HCT116 (cell line): Measurements from ENCODE around the gene CLEC4G. TPM values are rescaled to one million over a fixed set of nuclear protein-coding genes. Genes with fewer than 3 reads are reported as not detected.

Experiments used
- ATAC-seq: fragments of 200-7000 bp; cut with Tn5 transposase; 2 replicates; pipeline ENCODE4 v1.9.1; 2020; ENCODE audit warnings: mild to moderate bottlenecking, moderate library complexity
- Bru-seq: library from RNA; stranded (reverse); fragments of 400-500 nt; gene quantifications from one replicate; lab custom pipeline; 2021; lab: Mats Ljungman, UMichigan
- BruChase-seq, 2 experiments: library from RNA; stranded (reverse); fragments of 400-500 nt; gene quantifications; one replicate each; lab custom pipeline; 2021; lab: Mats Ljungman, UMichigan
- BruUV-seq: library from RNA; stranded (reverse); fragments of 400-500 nt; replicated peaks from 2 replicates; lab custom pipeline; 2021; lab: Mats Ljungman, UMichigan
- CTCF ChIA-PET: fragments of 300-600 bp; sonication (Branson Sonifier 250); formaldehyde crosslinking; loops from one replicate; lab custom pipeline; 2021; ENCODE audit warnings: antibody characterized with exemption; lab: Charles Lee
- POLR2A ChIA-PET: fragments of 300-600, 350-600 bp; sonication (Branson Sonifier 250); formaldehyde crosslinking; loops from one replicate; lab custom pipeline; 2021; ENCODE audit warnings: antibody characterized with exemption; lab: Charles Lee
- RAD21 ChIA-PET, 2 experiments: fragments of 300-600 bp; sonication (Branson Sonifier 250); formaldehyde crosslinking; loops; one replicate each; lab custom pipeline; 2023; ENCODE audit warnings: low total read pairs in 2 of 2; ENCODE audit not compliant: uncharacterized antibody in 2 of 2, unreplicated experiment in 2 of 2, low non-redundant PET in 1 of 2; lab: Charles Lee
- DNase-seq: peaks from one replicate; pipeline ENCODE4 v3.0.0-alpha.2; 2010; ENCODE audit warnings: low read depth, low spot score
- H2AFZ ChIP-seq: fragments of 200-600 bp; shearing (Covaris generic), sonication (generic); 2 replicates; pipeline ENCODE4 v1.6.1; 2017; ENCODE audit warnings: low read depth, mixed run types, mixed read lengths, antibody characterized with exemption, low read length; ENCODE audit not compliant: poor library complexity, severe bottlenecking
- H3K27ac ChIP-seq: 2 replicates; pipeline ENCODE4 v1.5.1; 2012; ENCODE audit warnings: low read depth, low read length
- H3K27me3 ChIP-seq: fragments of 200-600 bp; sonication (generic); 2 replicates; pipeline ENCODE4 v1.6.1; 2016; ENCODE audit warnings: mixed run types, low read length, mixed read lengths; ENCODE audit not compliant: insufficient read depth
- H3K36me3 ChIP-seq, 2 experiments: fragments of 200-500 bp in 1 of 2; fragments of 200-600 bp in 1 of 2; sonication (Bioruptor generic) in 1 of 2; sonication (generic) in 1 of 2; 2 replicates each; pipeline versions ENCODE4 v1.5.1 to v1.6.1; 2014 to 2016; ENCODE audit warnings: low read length in 2 of 2, inconsistent platforms in 1 of 2, mixed read lengths in 1 of 2, mixed run types in 1 of 2; ENCODE audit not compliant: insufficient read depth in 2 of 2, control insufficient read depth in 1 of 2
- H3K4me1 ChIP-seq, 2 experiments: fragments of 200-600 bp in 1 of 2; sonication (generic) in 1 of 2; 2 replicates each; pipeline versions ENCODE4 v1.5.1 to v1.6.1; 2012 to 2017; ENCODE audit warnings: low read length in 2 of 2, inconsistent platforms in 1 of 2, mild to moderate bottlenecking in 1 of 2, mixed read lengths in 1 of 2, mixed run types in 1 of 2, moderate library complexity in 1 of 2; ENCODE audit not compliant: insufficient read depth in 2 of 2, control insufficient read depth in 1 of 2
- H3K4me2 ChIP-seq: fragments of 200-600 bp; sonication (generic); 2 replicates; pipeline ENCODE4 v1.6.1; 2017; ENCODE audit warnings: mixed run types, low read length, mixed read lengths
- H3K4me3 ChIP-seq, 2 experiments: fragments of 200-600 bp in 1 of 2; sonication (generic) in 1 of 2; replicated peaks in 1 of 2; 2 replicates each; pipeline ENCODE4 v1.5.1; 2011 to 2016; ENCODE audit warnings: low read length in 2 of 2, control low read depth in 1 of 2, low read depth in 1 of 2, mild to moderate bottlenecking in 1 of 2, mixed read lengths in 1 of 2, mixed run types in 1 of 2
- H3K79me2 ChIP-seq: fragments of 200-600 bp; sonication (generic); 2 replicates; pipeline ENCODE4 v1.6.1; 2017; ENCODE audit warnings: mild to moderate bottlenecking, mixed run types, low read length, moderate library complexity, mixed read lengths; ENCODE audit not compliant: insufficient read depth
- H3K9ac ChIP-seq: fragments of 200-600 bp; sonication (generic); 2 replicates; pipeline ENCODE4 v1.6.1; 2016; ENCODE audit warnings: low read length, mixed read lengths
- H3K9me2 ChIP-seq: fragments of 200-600 bp; sonication (generic), shearing (Covaris generic); 2 replicates; pipeline ENCODE4 v1.6.1; 2017; ENCODE audit warnings: mixed run types, mild to moderate bottlenecking, moderate library complexity; ENCODE audit not compliant: insufficient read depth
- H3K9me3 ChIP-seq, 2 experiments: fragments of 200-500 bp in 1 of 2; fragments of 200-600 bp in 1 of 2; sonication (Bioruptor generic) in 1 of 2; sonication (generic) in 1 of 2; 2 replicates each; pipeline ENCODE4 v1.6.1; 2014 to 2017; ENCODE audit warnings: low read length in 2 of 2, mixed read lengths in 2 of 2, inconsistent platforms in 1 of 2, low read depth in 1 of 2, mild to moderate bottlenecking in 1 of 2, mixed run types in 1 of 2, moderate library complexity in 1 of 2; ENCODE audit not compliant: control insufficient read depth in 1 of 2, insufficient read depth in 1 of 2
- H4K20me1 ChIP-seq: fragments of 200-600 bp; sonication (generic), shearing (Covaris generic); 2 replicates; pipeline ENCODE4 v1.6.1; 2017; ENCODE audit warnings: mixed run types, mild to moderate bottlenecking, moderate library complexity; ENCODE audit not compliant: insufficient read depth
- CBX3 ChIP-seq: IDR thresholded peaks from 2 replicates; pipeline ENCODE4 v1.6.1; 2012; ENCODE audit warnings: low read depth
- CEBPB ChIP-seq: IDR thresholded peaks from 2 replicates; pipeline ENCODE4 v1.6.1; 2012; ENCODE audit warnings: low read depth
- EGR1 ChIP-seq: IDR thresholded peaks from 2 replicates; pipeline ENCODE4 v1.6.1; 2012; ENCODE audit warnings: low read depth
- ELF1 ChIP-seq: IDR thresholded peaks from 2 replicates; pipeline ENCODE4 v1.6.1; 2012; ENCODE audit warnings: low read depth, borderline replicate concordance
- EZH2 ChIP-seq: fragments of 200-600 bp; sonication (generic); IDR thresholded peaks from 2 replicates; pipeline ENCODE4 v1.6.1; 2017; ENCODE audit warnings: antibody characterized with exemption, mixed run types
- EZH2phosphoT487 ChIP-seq: fragments of 200-600 bp; IDR thresholded peaks from 2 replicates; pipeline ENCODE4 v1.6.1; 2018; ENCODE audit warnings: antibody characterized with exemption, borderline replicate concordance
- JUND ChIP-seq: IDR thresholded peaks from 2 replicates; pipeline ENCODE4 v1.6.1; 2012
- RAD21 ChIP-seq: IDR thresholded peaks from 2 replicates; pipeline ENCODE4 v1.6.1; 2012; ENCODE audit warnings: low read depth, mild to moderate bottlenecking
- SIN3A ChIP-seq: IDR thresholded peaks from 2 replicates; pipeline ENCODE4 v1.6.1; 2012; ENCODE audit warnings: low read depth
- SP1 ChIP-seq: IDR thresholded peaks from 2 replicates; pipeline ENCODE4 v1.6.1; 2012; ENCODE audit warnings: low read depth
- TCF7L2 ChIP-seq: IDR thresholded peaks from 2 replicates; pipeline ENCODE4 v1.7.0; 2011; ENCODE audit warnings: borderline replicate concordance, inconsistent platforms; ENCODE audit not compliant: insufficient read depth, insufficient read length; ENCODE audit errors: extremely low read depth
- ZNF274 ChIP-seq: fragments of 200-500 bp; sonication (Bioruptor generic); IDR thresholded peaks from 2 replicates; pipeline ENCODE4 v1.6.1; 2014; ENCODE audit warnings: mild to moderate bottlenecking, low read depth, low read length, inconsistent platforms
- intact Hi-C: fragments of 100-400 bp; cut with micrococcal nuclease; formaldehyde crosslinking; loops from 2 replicates; pipeline ENCODE4 v1.10.0; 2022
- long read RNA-seq: library from polyadenylated mRNA; unstranded; transcript quantifications from one replicate; pipeline ENCODE4 v2.0.0, GENCODE V29; 2021; ENCODE audit not compliant: unreplicated experiment
- polyA plus RNA-seq: library from polyadenylated mRNA; unstranded; fragments of >200 nt; gene quantifications from 2 replicates; pipeline ENCODE4 v1.2.1, GENCODE V29; 2012; ENCODE audit warnings: missing spikeins
- total RNA-seq: library from RNA; stranded (reverse); gene quantifications from one replicate; pipeline ENCODE4 v1.2.1, GENCODE V29; 2021; ENCODE audit not compliant: unreplicated experiment
- TF ChIP-seq, protein P1 (sequence below): IDR thresholded peaks from 2 replicates; pipeline ENCODE4 v1.6.1; 2012; ENCODE audit warnings: low read depth
- TF ChIP-seq, protein P2 (sequence below): IDR thresholded peaks from 2 replicates; pipeline ENCODE4 v1.6.1; 2011; ENCODE audit warnings: mild to moderate bottlenecking, low read length, moderate library complexity; ENCODE audit not compliant: insufficient replicate concordance; ENCODE audit errors: extremely low read depth
- TF ChIP-seq, protein P3 (sequence below): IDR thresholded peaks from 2 replicates; pipeline ENCODE4 v1.6.1; 2012
- TF ChIP-seq, protein P4 (sequence below): IDR thresholded peaks from 2 replicates; pipeline ENCODE4 v1.6.1; 2012

The CLEC4G gene, protein sequence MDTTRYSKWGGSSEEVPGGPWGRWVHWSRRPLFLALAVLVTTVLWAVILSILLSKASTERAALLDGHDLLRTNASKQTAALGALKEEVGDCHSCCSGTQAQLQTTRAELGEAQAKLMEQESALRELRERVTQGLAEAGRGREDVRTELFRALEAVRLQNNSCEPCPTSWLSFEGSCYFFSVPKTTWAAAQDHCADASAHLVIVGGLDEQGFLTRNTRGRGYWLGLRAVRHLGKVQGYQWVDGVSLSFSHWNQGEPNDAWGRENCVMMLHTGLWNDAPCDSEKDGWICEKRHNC
- total RNA-seq (not detected), Bru-seq, nascent RNA (not detected), BruChase-seq, experiment 1, labeled RNA remaining after a 6-hour chase (not detected), BruChase-seq, experiment 2, labeled RNA remaining after a 2-hour chase (not detected)
- not detected in 2 replicates for polyA plus RNA-seq
- long read RNA-seq = 0 reads

DNA sequence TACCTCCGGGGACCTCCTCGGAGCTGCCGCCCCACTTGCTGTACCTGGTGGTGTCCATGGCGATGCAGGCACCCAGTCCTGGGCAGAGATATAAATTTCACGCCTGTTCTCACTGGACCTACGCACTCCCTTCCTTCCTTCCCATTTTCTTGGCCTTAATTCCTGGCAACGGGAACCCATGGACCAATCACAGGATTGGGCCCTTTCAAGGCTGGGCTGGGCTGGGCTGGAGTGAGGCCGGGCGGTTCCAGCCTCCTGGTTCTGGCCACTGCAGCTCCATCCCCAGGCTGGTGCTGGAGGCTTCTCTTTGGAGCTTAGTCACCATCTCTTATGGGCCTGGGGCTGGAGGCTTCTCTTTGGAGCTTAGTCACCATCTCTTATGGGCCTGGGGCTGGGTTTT lies at the start of gene CLEC4G:
Gene CLEC4G (minus strand): TSS at position 66 of the 400 bp plus-strand sequence. CDS start 8 bp downstream, at position 58.
- no TSS peak for BruUV-seq
- no peaks in the 10 kb centered on the region for H3K79me2 ChIP-seq
- H3K4me1 ChIP-seq = no peaks in the 10 kb centered on the region
- ChIA-PET RAD21 (no interaction called here), CTCF (no interaction called here), POLR2A (no interaction called here)
- no peak within 1 kb of the TSS for H2AFZ ChIP-seq
- H3K27me3 ChIP-seq = peaks cover 21% of the 10 kb centered on the region
- H3K9ac ChIP-seq = no peak within 1 kb of the TSS
- H3K4me3 ChIP-seq = no peak within 1 kb of the TSS
- intact Hi-C loops = no loop called here
- no peak; the same call in 1 of the 2 replicates for ATAC-seq
- H3K9me3 ChIP-seq = no peaks in the 10 kb centered on the region
- H3K27ac ChIP-seq = no peak within 1 kb of the TSS
- no peak for TF ChIP-seq ELF1
- TF ChIP-seq, protein P1, sequence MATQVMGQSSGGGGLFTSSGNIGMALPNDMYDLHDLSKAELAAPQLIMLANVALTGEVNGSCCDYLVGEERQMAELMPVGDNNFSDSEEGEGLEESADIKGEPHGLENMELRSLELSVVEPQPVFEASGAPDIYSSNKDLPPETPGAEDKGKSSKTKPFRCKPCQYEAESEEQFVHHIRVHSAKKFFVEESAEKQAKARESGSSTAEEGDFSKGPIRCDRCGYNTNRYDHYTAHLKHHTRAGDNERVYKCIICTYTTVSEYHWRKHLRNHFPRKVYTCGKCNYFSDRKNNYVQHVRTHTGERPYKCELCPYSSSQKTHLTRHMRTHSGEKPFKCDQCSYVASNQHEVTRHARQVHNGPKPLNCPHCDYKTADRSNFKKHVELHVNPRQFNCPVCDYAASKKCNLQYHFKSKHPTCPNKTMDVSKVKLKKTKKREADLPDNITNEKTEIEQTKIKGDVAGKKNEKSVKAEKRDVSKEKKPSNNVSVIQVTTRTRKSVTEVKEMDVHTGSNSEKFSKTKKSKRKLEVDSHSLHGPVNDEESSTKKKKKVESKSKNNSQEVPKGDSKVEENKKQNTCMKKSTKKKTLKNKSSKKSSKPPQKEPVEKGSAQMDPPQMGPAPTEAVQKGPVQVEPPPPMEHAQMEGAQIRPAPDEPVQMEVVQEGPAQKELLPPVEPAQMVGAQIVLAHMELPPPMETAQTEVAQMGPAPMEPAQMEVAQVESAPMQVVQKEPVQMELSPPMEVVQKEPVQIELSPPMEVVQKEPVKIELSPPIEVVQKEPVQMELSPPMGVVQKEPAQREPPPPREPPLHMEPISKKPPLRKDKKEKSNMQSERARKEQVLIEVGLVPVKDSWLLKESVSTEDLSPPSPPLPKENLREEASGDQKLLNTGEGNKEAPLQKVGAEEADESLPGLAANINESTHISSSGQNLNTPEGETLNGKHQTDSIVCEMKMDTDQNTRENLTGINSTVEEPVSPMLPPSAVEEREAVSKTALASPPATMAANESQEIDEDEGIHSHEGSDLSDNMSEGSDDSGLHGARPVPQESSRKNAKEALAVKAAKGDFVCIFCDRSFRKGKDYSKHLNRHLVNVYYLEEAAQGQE = no peak
- no peak for TF ChIP-seq RAD21
- TF ChIP-seq CEBPB = no peak
- TF ChIP-seq TCF7L2 = no peak
- TF ChIP-seq CBX3 = no peak
- no peak for TF ChIP-seq EZH2
- TF ChIP-seq, protein P2, sequence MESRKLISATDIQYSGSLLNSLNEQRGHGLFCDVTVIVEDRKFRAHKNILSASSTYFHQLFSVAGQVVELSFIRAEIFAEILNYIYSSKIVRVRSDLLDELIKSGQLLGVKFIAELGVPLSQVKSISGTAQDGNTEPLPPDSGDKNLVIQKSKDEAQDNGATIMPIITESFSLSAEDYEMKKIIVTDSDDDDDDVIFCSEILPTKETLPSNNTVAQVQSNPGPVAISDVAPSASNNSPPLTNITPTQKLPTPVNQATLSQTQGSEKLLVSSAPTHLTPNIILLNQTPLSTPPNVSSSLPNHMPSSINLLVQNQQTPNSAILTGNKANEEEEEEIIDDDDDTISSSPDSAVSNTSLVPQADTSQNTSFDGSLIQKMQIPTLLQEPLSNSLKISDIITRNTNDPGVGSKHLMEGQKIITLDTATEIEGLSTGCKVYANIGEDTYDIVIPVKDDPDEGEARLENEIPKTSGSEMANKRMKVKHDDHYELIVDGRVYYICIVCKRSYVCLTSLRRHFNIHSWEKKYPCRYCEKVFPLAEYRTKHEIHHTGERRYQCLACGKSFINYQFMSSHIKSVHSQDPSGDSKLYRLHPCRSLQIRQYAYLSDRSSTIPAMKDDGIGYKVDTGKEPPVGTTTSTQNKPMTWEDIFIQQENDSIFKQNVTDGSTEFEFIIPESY = no peak
- TF ChIP-seq, protein P3, sequence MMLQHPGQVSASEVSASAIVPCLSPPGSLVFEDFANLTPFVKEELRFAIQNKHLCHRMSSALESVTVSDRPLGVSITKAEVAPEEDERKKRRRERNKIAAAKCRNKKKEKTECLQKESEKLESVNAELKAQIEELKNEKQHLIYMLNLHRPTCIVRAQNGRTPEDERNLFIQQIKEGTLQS = no peak
- no peak for TF ChIP-seq EZH2phosphoT487
- TF ChIP-seq EGR1 = no peak
- TF ChIP-seq ZNF274 = no peak
- no peak for TF ChIP-seq SP1
- no peak for TF ChIP-seq SIN3A
- TF ChIP-seq JUND = no peak
- TF ChIP-seq, protein P4, sequence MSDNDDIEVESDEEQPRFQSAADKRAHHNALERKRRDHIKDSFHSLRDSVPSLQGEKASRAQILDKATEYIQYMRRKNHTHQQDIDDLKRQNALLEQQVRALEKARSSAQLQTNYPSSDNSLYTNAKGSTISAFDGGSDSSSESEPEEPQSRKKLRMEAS = no peak
- TF ChIP-seq, all 23 proteins: peak for 0
- no peaks in the 10 kb centered on the region for H4K20me1 ChIP-seq
- H3K36me3 ChIP-seq = no peaks in the 10 kb centered on the region
- DNase-seq = no peak
- H3K4me2 ChIP-seq = no peak within 1 kb of the TSS
- no peaks in the 10 kb centered on the region for H3K9me2 ChIP-seq
